ENCODE data around the gene FBLN7.

FBLN7 gene

DNA sequence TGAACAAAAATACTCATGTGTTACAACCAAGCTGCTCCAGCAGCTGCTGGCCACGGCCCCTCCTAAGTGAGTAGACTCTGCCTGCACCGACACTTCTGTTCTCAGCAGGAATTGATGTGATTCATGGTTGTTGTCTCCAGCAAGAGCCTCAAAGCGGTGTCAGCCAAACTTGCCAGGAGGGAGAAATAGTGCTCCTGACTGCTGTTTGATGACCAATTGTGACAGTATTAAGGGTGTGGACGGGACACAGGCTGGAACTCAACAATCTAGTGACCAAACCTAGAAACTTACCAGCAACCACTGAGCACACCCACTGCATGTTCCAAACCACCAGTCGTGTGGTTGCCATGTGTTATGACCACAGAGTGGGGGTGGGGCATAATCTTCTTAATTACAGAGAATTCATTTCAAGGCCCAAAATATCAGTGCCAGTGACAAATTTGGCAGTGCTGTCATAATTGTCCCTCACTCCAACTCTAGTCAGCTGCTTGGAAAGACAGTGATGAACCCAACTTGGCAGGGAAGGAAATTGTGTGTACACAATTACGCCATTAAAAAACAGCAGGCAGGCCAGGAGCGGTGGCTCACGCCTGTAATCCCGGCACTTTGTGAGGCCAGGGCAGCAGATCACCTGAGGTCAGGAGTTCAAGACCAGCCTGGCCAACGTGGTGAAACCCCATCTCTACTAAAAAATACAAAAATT lies 30.4 kb downstream of the FBLN7 start:
- peaks cover 2% of the 10 kb centered on the region for H3K9me3 ChIP-seq (ENCODE audit: low read length)
- H3K27me3 ChIP-seq (ENCODE audit: insufficient read depth, low read length), result no peaks in the 10 kb centered on the region
- H2AFZ ChIP-seq (ENCODE audit: low read depth, low read length), result no peak overlapping the region
- no peak overlapping the region for H3K4me3 ChIP-seq (ENCODE audit: low read length)
- H3K4me1 ChIP-seq (ENCODE audit: insufficient read depth, low read length), result no peaks in the 10 kb centered on the region
- no peaks in the 10 kb centered on the region for H3K36me3 ChIP-seq (ENCODE audit: insufficient read depth, low read length)

GRCh38 chr2:112170495-112170894 lies 32.3 kb downstream of the FBLN7 start:
- Histone ChIP-seq H3K4me3 (ENCODE audit: low read length) (no peak overlapping the region), H3K27me3 (ENCODE audit: insufficient read depth, low read length) (no peaks in the 10 kb centered on the region), H3K36me3 (ENCODE audit: insufficient read depth, low read length) (no peaks in the 10 kb centered on the region), H3K9me3 (ENCODE audit: low read length) (peaks cover 2% of the 10 kb centered on the region), H3K4me1 (ENCODE audit: insufficient read depth, low read length) (no peaks in the 10 kb centered on the region), H2AFZ (ENCODE audit: low read depth, low read length) (no peak overlapping the region)

GRCh38 chr2:112173646-112174319 lies 35.6 kb downstream of the FBLN7 start:
- H2AFZ ChIP-seq (ENCODE audit: low read depth, low read length), result no peak overlapping the region
- no peaks in the 10 kb centered on the region for H3K9me3 ChIP-seq (ENCODE audit: low read length)
- H3K4me1 ChIP-seq (ENCODE audit: insufficient read depth, low read length), result no peaks in the 10 kb centered on the region

GRCh38 chr2:112174383-112174782 lies 36.2 kb downstream of the FBLN7 start:
- no peaks in the 10 kb centered on the region for H3K27me3 ChIP-seq (ENCODE audit: insufficient read depth, low read length)
- H3K4me3 ChIP-seq (ENCODE audit: low read length), result no peak overlapping the region
- no peaks in the 10 kb centered on the region for H3K36me3 ChIP-seq (ENCODE audit: insufficient read depth, low read length)
- no peaks in the 10 kb centered on the region for H3K4me1 ChIP-seq (ENCODE audit: insufficient read depth, low read length)
- no peaks in the 10 kb centered on the region for H3K9me3 ChIP-seq (ENCODE audit: low read length)
- H2AFZ ChIP-seq (ENCODE audit: low read depth, low read length), result no peak overlapping the region

More at GRCh38 chr2:112173646-112174319, 35.6 kb downstream of the FBLN7 start:
- no peaks in the 10 kb centered on the region for H3K36me3 ChIP-seq (ENCODE audit: insufficient read depth, low read length)
- H3K4me3 ChIP-seq (ENCODE audit: low read length), result no peak overlapping the region
- no peaks in the 10 kb centered on the region for H3K27me3 ChIP-seq (ENCODE audit: insufficient read depth, low read length)

- no peaks in the 10 kb centered on the region for H3K4me1 ChIP-seq (ENCODE audit: insufficient read depth, low read length)
- no peaks in the 10 kb centered on the region for H3K36me3 ChIP-seq (ENCODE audit: insufficient read depth, low read length)
- H3K9me3 ChIP-seq (ENCODE audit: low read length), result no peaks in the 10 kb centered on the region
- no peak overlapping the region for H2AFZ ChIP-seq (ENCODE audit: low read depth, low read length)
- no peak overlapping the region for H3K4me3 ChIP-seq (ENCODE audit: low read length)
- no peaks in the 10 kb centered on the region for H3K27me3 ChIP-seq (ENCODE audit: insufficient read depth, low read length)
Measured at GRCh38 chr2:112175333-112175732, 37.1 kb downstream of the FBLN7 start.

GRCh38 chr2:112175958-112176573 lies 37.9 kb downstream of the FBLN7 start:
- no peaks in the 10 kb centered on the region for H3K27me3 ChIP-seq (ENCODE audit: insufficient read depth, low read length)
- H3K36me3 ChIP-seq (ENCODE audit: insufficient read depth, low read length), result no peaks in the 10 kb centered on the region
- H3K4me3 ChIP-seq (ENCODE audit: low read length), result no peak overlapping the region
- no peaks in the 10 kb centered on the region for H3K4me1 ChIP-seq (ENCODE audit: insufficient read depth, low read length)
- H2AFZ ChIP-seq (ENCODE audit: low read depth, low read length), result no peak overlapping the region
- no peaks in the 10 kb centered on the region for H3K9me3 ChIP-seq (ENCODE audit: low read length)

DNA sequence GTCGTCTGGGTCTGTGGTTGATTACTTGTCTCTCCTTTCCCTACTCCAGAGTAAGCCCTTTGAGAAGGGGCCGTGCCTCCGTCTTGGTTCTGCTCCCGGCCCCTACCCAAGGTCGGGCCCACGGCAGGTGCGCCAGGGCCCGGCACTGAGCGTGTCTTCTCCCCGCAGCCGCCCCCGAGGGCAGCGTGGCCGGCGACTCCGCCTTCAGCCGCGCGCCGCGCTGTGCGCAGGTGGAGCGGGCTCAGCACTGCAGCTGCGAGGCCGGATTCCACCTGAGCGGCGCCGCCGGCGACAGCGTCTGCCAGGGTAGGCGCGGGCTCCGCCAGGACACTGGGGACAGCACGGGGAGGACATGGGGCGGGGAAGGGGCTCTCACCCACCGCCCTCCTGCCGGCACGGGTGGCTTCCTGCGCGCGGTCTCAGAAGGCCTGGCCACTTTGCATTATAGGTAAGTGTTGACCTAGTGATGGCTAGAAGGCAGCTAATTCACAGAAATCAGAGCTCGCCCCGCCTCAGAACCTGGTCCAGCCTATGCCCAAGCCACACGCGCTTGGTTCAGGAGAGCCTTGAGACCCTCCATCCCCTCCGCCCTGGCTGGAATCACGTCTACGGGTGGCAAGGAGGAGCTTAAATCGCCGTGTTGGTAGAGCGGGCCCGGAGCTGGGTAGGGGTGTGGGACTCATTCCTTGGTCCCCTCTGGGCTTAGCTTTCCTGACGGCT lies 43.5 kb downstream of the FBLN7 start:
- Histone ChIP-seq H2AFZ (ENCODE audit: low read depth, low read length) (no peak overlapping the region), H3K4me3 (ENCODE audit: low read length) (no peak overlapping the region), H3K4me1 (ENCODE audit: insufficient read depth, low read length) (no peaks in the 10 kb centered on the region), H3K9me3 (ENCODE audit: low read length) (peaks cover under 1% of the 10 kb centered on the region), H3K36me3 (ENCODE audit: insufficient read depth, low read length) (no peaks in the 10 kb centered on the region), H3K27me3 (ENCODE audit: insufficient read depth, low read length) (peaks cover 2% of the 10 kb centered on the region)

- Histone ChIP-seq H3K4me3 (ENCODE audit: low read length) (no peak overlapping the region), H3K4me1 (ENCODE audit: insufficient read depth, low read length) (no peaks in the 10 kb centered on the region), H3K9me3 (ENCODE audit: low read length) (peaks cover 2% of the 10 kb centered on the region), H3K27me3 (ENCODE audit: insufficient read depth, low read length) (peaks cover 2% of the 10 kb centered on the region), H3K36me3 (ENCODE audit: insufficient read depth, low read length) (no peaks in the 10 kb centered on the region), H2AFZ (ENCODE audit: low read depth, low read length) (no peak overlapping the region)
Measured at GRCh38 chr2:112182581-112183034, 44.4 kb downstream of the FBLN7 start.

DNA sequence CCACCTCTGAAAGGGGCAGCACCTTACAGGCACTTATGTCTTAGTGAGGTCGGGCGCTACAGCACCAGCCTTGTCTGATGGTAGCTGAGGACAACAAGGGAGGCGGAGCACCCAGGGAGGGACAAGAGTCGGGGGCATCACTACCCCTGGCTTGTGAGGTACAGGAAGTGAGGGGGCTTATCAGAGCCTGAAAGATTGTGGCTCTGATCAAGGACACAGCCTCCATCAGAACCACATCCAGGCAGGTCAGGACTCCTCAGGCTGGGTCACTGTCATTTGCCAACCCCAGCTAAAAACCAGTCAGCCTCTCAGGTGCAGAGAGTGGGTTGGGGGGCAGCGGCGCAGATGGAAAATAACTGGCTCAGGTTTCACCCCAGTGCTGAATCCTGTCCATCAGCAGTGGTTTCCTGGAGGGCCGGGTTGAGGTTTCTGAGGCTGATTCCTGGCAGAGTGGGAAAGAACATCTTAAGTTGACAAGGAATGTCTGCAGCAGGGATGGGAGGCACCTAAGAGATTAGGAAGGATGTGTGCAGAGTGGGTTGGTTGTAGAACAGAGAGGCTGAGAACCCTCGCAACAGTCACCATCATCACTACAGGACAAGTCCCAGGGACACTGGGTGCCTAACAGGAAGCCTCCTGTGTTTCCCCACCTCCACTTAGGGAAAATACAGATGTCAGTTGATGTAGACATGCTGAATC lies 45.3 kb downstream of the FBLN7 start:
- no peaks in the 10 kb centered on the region for H3K36me3 ChIP-seq (ENCODE audit: insufficient read depth, low read length)
- no peaks in the 10 kb centered on the region for H3K4me1 ChIP-seq (ENCODE audit: insufficient read depth, low read length)
- no peak overlapping the region for H3K4me3 ChIP-seq (ENCODE audit: low read length)
- peaks cover 2% of the 10 kb centered on the region for H3K9me3 ChIP-seq (ENCODE audit: low read length)
- H3K27me3 ChIP-seq (ENCODE audit: insufficient read depth, low read length), result peaks cover 2% of the 10 kb centered on the region
- no peak overlapping the region for H2AFZ ChIP-seq (ENCODE audit: low read depth, low read length)

DNA sequence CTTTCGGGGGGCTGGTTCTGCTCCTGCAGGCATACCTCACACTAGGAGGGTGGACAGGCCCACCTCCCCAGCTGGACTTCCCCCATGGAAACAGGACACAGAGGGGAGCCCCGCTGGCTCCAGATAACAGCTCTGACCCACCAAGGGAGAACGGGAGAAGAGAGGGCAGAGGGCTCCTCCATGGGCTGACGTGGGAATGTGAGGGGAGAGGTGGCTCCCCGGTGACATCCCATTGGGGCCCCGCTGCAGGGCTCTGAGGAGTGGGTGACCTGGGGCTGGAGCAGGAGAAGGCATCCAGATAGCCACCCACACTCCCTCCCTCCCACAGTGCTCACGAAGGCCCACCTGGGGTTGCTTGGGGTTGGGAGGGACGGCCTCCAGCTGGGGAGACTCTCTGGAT lies 45.9 kb downstream of the FBLN7 start:
- H3K36me3 ChIP-seq (ENCODE audit: insufficient read depth, low read length), result no peaks in the 10 kb centered on the region
- no peak overlapping the region for H2AFZ ChIP-seq (ENCODE audit: low read depth, low read length)
- H3K4me3 ChIP-seq (ENCODE audit: low read length), result no peak overlapping the region
- H3K4me1 ChIP-seq (ENCODE audit: insufficient read depth, low read length), result no peaks in the 10 kb centered on the region
- H3K9me3 ChIP-seq (ENCODE audit: low read length), result peaks cover 2% of the 10 kb centered on the region
- H3K27me3 ChIP-seq (ENCODE audit: insufficient read depth, low read length), result peaks cover 2% of the 10 kb centered on the region

DNA sequence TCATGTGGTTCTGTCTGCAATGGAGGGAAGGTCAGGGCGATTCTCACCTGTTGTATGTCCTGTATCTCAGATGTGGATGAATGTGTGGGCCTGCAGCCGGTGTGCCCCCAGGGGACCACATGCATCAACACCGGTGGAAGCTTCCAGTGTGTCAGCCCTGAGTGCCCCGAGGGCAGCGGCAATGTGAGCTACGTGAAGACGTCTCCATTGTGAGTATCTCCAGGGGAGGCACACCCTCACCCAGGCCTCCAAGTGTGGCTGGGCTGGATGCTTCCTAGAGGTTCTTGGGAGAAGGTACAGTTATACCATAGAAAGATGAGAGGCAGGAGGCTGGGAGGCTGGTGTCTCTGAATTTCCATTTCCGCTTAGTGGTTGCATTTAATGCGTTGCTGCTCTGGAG lies 46.9 kb downstream of the FBLN7 start:
- Histone ChIP-seq H3K9me3 (ENCODE audit: low read length) (peaks cover 2% of the 10 kb centered on the region), H3K4me1 (ENCODE audit: insufficient read depth, low read length) (no peaks in the 10 kb centered on the region), H2AFZ (ENCODE audit: low read depth, low read length) (no peak overlapping the region), H3K27me3 (ENCODE audit: insufficient read depth, low read length) (peaks cover 2% of the 10 kb centered on the region), H3K36me3 (ENCODE audit: insufficient read depth, low read length) (no peaks in the 10 kb centered on the region), H3K4me3 (ENCODE audit: low read length) (no peak overlapping the region)

DNA sequence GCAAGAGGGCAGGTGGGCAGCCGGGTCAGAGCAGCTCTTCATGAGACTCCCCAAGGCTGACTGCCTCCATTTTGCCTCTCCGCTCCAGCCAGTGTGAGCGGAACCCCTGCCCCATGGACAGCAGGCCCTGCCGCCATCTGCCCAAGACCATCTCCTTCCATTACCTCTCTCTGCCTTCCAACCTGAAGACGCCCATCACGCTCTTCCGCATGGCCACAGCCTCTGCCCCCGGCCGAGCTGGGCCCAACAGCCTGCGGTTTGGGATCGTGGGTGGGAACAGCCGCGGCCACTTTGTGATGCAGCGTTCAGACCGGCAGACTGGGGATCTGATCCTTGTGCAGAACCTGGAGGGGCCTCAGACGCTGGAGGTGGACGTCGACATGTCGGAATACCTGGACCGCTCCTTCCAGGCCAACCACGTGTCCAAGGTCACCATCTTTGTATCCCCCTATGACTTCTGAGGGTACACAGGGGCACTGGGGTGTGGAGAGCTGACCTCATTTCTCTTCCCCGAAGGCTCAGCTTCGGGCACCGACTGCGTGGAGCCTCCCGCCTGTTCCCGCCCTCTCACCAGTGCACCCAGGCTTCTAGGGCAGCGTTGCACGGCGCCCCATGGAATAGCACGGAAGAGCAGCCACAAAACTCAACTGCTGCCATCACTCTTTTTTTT lies 49.0 kb downstream of the FBLN7 start:
- Histone ChIP-seq H3K4me1 (ENCODE audit: insufficient read depth, low read length) (no peaks in the 10 kb centered on the region), H3K27me3 (ENCODE audit: insufficient read depth, low read length) (no peaks in the 10 kb centered on the region), H3K36me3 (ENCODE audit: insufficient read depth, low read length) (no peaks in the 10 kb centered on the region), H3K9me3 (ENCODE audit: low read length) (peaks cover 2% of the 10 kb centered on the region), H3K4me3 (ENCODE audit: low read length) (no peak overlapping the region), H2AFZ (ENCODE audit: low read depth, low read length) (no peak overlapping the region)

Data from neuron (in vitro differentiated cells).